Testis (tissue), 2 donors: Measurements from ENCODE around the gene AK4.

Experiments
- POLR2A ChIP-seq: fragments of 450-650 bp; IDR thresholded peaks from one replicate; pipeline ENCODE4 v1.6.1; 2017; ENCODE audit warnings: antibody characterized with exemption, mild to moderate bottlenecking, moderate library complexity
- TF ChIP-seq, protein P1 (sequence below), 3 experiments: fragments of 450-650 bp in 2 of 3; fragments of 200-600 bp in 1 of 3; sonication (generic) in 1 of 3; IDR thresholded peaks; one replicate each; pipeline ENCODE4 v1.5.1; 2016 to 2019; ENCODE audit warnings: antibody characterized with exemption in 3 of 3, mild to moderate bottlenecking in 2 of 3, moderate library complexity in 1 of 3

DNA sequence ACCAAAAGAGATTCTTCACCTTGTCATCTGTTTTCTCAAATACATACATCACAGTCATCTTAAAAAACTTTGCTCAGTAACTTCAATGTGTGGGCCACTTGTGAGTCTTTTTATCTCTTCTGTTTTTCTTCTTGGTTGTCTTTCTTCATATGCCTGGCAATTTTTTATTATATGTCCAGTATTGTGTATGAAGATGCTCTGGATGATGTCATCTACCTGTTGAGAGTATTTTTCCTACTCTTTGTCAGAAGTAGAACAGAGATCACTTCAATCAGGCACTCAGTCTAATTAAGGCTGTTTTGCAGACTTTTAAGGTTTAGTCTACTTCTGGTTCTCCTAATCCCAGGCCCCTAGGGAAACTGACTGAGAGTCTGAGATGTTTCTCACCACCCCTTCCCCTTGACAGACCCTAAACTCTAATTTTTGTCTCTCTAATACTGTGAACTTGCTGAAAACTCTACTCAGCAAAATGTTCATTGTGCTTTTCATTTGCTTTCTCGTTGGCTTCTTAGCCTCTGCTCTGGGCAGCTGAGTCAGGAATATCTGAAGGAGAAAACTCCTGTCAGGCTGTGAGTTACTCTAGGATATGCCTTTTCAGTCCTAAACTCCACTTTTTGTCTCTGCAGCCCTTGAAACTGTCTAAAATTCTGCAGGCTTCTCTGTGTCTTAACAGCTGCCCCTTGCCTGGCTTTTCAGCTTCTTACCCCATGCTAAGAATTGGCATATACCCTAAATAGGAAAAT lies 128.4 kb downstream of the AK4 start:
- TF ChIP-seq, protein P1, sequence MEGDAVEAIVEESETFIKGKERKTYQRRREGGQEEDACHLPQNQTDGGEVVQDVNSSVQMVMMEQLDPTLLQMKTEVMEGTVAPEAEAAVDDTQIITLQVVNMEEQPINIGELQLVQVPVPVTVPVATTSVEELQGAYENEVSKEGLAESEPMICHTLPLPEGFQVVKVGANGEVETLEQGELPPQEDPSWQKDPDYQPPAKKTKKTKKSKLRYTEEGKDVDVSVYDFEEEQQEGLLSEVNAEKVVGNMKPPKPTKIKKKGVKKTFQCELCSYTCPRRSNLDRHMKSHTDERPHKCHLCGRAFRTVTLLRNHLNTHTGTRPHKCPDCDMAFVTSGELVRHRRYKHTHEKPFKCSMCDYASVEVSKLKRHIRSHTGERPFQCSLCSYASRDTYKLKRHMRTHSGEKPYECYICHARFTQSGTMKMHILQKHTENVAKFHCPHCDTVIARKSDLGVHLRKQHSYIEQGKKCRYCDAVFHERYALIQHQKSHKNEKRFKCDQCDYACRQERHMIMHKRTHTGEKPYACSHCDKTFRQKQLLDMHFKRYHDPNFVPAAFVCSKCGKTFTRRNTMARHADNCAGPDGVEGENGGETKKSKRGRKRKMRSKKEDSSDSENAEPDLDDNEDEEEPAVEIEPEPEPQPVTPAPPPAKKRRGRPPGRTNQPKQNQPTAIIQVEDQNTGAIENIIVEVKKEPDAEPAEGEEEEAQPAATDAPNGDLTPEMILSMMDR (IDR thresholded peaks at IDR 0.05): no peak
- TF ChIP-seq POLR2A: no peak
